Stimulated activated naive CD8-positive, alpha-beta T cell treated with anti-CD3 and anti-CD28 coated beads, Interleukin-15, Interleukin-2, amounts not matched to agents 100 ng/mL and 50 ng/mL, for 24 hours (primary cell): ENCODE data around the gene AFM.

Experiments
- H3K27ac Mint-ChIP-seq: one replicate; pipeline ENCODE4 v1.8.0; 2021; ENCODE audit warnings: mild to moderate bottlenecking, mixed read lengths
- H3K27me3 Mint-ChIP-seq: one replicate; pipeline ENCODE4 v1.8.0; 2021; ENCODE audit warnings: mixed read lengths
- H3K36me3 Mint-ChIP-seq: one replicate; pipeline ENCODE4 v1.8.0; 2021; ENCODE audit warnings: low read depth, mixed read lengths
- H3K4me1 Mint-ChIP-seq: one replicate; pipeline ENCODE4 v1.8.0; 2021; ENCODE audit warnings: low read depth, mixed read lengths
- H3K4me3 Mint-ChIP-seq: one replicate; pipeline ENCODE4 v1.8.0; 2021; ENCODE audit warnings: mild to moderate bottlenecking, mixed read lengths
- H3K9me3 Mint-ChIP-seq: one replicate; pipeline ENCODE4 v1.8.0; 2021; ENCODE audit warnings: mixed read lengths

Gene AFM

DNA sequence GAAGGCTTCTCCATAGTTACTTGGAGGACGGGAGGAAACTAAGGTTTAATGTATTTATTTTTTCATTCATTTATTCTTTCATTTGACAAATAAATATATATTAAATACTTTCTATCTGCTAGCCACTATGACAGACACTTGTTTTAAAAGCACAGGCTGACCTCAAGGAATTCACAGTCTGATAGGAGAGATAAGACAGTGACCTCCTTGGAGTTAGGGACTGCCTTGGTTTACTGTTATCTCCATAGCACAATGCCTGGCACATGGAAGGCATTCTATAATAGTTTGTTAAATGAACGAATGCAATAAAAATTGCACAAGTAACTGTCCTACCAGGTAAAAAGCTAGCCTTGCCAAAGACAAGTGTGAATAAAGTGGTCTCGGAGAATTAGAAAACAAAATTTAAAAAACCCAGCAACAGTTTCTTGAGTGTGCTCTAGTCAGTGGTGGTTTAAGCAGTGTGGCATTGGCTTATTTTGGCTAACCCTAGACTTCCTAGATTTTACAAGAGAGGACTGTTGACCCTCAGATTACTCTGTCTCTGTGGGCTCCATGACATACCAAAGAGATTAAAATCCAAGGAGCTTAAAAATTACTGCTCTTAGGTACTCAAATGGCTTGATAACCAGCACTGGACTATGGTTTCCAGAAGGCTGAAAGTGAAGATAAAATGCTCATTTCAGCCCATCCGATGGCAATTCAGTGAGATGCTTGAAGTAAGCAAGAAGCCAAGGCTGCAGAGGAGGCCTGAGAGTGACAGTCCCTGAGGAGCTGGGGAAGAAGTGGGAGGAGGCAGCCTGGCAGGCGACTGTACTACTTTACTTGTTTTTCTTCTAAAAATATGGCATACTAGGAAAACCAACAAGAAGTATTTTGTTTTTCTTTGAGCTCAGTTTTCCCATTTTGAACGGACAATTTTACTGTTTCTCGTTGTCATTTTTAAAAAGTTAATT lies 35.9 kb upstream of the AFM start:
- Mint-ChIP-seq H3K27me3 (peaks cover 10% of the 10 kb centered on the region), H3K36me3 (no peaks in the 10 kb centered on the region), H3K4me1 (no peaks in the 10 kb centered on the region), H3K4me3 (no peak overlapping the region), H3K27ac (no peak overlapping the region), H3K9me3 (no peaks in the 10 kb centered on the region)

DNA sequence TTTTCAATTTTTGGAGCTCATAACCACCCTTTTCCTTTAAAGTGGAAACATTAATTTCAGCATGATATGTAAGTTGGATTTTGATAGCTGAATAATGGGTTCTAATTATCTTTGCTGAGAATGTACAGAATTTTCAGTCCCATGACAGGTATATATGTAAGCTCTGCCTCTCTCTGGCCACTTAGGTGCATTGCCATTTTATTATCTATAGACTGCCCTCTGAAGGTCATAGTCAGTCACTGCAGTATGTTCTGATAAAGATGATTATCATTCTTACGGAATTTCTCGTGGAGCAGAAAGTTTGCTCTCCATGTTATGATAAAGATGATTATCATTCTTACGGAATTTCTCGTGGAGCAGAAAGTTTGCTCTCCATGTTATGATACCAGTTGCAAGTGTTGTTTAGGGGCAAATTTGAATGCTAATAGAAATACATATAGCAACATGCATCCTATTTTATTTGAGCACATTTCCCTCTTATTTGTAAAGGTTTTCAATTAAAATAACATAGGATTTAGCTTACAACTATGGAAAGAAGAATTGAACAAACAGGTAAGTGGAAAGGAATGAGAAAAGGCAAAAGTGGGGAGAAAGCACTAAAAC lies 35.1 kb upstream of the AFM start:
- no peaks in the 10 kb centered on the region for H3K4me1 Mint-ChIP-seq
- peaks cover 10% of the 10 kb centered on the region for H3K27me3 Mint-ChIP-seq
- no peak overlapping the region for H3K27ac Mint-ChIP-seq
- no peaks in the 10 kb centered on the region for H3K36me3 Mint-ChIP-seq
- H3K9me3 Mint-ChIP-seq: no peaks in the 10 kb centered on the region
- no peak overlapping the region for H3K4me3 Mint-ChIP-seq

DNA sequence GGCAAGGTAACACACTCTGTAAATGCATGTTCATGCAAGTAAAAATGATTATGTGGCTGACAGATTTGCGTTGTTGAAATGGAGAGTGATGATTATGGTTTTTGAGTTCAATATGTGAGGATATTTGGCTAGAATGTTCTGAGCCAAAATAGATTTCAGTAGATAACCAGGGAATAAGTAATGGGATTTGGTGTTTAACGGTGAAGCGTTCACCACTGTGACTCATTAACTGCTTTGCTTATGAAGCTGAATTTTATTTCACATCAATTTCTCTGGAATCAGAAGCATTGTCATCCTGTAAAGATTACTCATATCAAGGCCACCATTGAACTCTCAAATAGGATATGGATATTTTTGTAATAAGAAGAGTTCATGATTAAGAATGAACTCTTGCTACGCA lies 33.9 kb upstream of the AFM start:
- H3K36me3 Mint-ChIP-seq: no peaks in the 10 kb centered on the region
- no peaks in the 10 kb centered on the region for H3K9me3 Mint-ChIP-seq
- no peak overlapping the region for H3K4me3 Mint-ChIP-seq
- no peaks in the 10 kb centered on the region for H3K4me1 Mint-ChIP-seq
- peaks cover 10% of the 10 kb centered on the region for H3K27me3 Mint-ChIP-seq
- H3K27ac Mint-ChIP-seq: no peak overlapping the region

DNA sequence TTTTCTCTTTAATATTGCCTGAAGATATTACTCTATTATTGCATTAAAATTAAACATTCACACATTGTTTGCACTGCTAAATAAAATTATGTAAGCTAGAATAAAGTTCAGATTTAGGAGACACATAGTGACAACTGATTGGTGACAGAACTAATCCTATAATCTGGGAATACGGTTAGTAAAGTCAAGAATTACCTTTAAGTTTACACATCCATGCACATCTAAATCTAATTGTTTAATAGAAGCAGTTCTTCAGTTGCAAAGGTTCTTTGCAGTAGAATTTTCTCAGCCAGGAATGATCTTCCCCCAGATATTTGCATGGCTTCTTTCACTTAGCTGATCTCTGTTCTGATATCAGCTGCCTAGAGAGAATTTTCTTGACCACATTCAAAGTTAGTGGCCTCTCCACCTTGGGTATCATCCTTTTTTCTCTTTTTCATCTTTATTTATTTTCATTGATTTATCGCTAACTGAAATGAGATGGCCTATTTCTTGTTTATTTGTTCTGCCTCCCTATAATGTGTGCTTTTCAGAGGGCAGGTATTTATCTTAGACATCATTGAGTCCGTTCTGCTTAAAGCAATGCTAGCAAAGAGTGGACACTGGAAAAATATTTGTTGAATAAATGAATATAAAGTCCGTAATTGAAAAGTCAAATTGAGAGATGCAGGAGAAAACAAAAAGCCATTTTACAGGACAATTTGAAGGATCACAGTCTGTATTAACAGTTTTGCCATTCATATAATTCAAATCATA lies 32.9 kb upstream of the AFM start:
- Mint-ChIP-seq H3K4me1 (no peaks in the 10 kb centered on the region), H3K36me3 (no peaks in the 10 kb centered on the region), H3K9me3 (no peaks in the 10 kb centered on the region), H3K27me3 (peaks cover 6% of the 10 kb centered on the region), H3K27ac (no peak overlapping the region), H3K4me3 (no peak overlapping the region)

DNA sequence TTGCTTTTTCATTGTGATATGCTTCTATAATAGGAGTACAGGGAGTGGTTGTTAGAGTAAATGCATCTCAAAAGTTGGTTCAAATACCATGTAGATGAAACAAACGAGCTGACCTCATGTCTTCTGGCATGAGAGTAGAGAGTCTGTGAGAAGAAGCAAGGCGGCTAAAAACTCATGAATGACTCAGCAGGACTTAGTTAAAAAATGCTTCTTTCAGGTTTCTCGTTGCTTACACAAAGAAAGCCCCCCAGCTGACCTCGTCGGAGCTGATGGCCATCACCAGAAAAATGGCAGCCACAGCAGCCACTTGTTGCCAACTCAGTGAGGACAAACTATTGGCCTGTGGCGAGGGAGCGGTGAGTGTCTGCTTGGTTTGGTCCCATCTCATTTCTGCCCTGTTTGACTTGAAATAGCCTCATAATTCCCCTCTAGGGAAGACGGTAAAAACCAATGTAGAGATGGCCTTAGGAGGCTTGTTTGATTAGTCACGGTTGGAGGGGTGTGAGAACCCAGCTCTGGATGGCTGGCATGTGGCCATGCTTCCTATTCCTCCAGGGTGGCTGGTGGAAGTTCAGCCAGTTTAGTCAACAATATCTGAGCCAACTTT lies 31.0 kb upstream of the AFM start:
- H3K36me3 Mint-ChIP-seq: no peaks in the 10 kb centered on the region
- no peak overlapping the region for H3K4me3 Mint-ChIP-seq
- no peaks in the 10 kb centered on the region for H3K9me3 Mint-ChIP-seq
- H3K27me3 Mint-ChIP-seq: peaks cover 6% of the 10 kb centered on the region
- H3K27ac Mint-ChIP-seq: no peak overlapping the region
- H3K4me1 Mint-ChIP-seq: no peaks in the 10 kb centered on the region

DNA sequence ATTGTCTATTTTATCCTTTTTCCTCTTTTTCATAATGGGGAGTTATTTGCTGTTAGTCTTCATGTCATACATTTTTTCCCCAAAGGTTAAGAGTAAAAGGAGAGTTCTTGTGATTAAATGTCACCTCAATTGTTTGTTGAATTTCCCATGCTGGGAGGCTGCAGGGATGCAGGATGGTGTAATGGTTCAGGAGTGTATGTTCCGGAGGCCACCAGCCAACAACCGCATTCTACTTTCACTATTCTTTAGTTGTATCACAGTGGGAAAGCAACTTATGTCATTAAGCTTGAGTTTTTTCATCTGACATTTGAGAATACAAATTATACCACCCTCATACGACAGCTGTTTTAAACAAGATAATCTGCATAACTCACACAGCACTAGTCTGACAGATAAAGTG lies 30.1 kb upstream of the AFM start:
- Mint-ChIP-seq H3K4me3 (no peak overlapping the region), H3K4me1 (no peaks in the 10 kb centered on the region), H3K27me3 (peaks cover 6% of the 10 kb centered on the region), H3K27ac (no peak overlapping the region), H3K9me3 (no peaks in the 10 kb centered on the region), H3K36me3 (no peaks in the 10 kb centered on the region)

DNA sequence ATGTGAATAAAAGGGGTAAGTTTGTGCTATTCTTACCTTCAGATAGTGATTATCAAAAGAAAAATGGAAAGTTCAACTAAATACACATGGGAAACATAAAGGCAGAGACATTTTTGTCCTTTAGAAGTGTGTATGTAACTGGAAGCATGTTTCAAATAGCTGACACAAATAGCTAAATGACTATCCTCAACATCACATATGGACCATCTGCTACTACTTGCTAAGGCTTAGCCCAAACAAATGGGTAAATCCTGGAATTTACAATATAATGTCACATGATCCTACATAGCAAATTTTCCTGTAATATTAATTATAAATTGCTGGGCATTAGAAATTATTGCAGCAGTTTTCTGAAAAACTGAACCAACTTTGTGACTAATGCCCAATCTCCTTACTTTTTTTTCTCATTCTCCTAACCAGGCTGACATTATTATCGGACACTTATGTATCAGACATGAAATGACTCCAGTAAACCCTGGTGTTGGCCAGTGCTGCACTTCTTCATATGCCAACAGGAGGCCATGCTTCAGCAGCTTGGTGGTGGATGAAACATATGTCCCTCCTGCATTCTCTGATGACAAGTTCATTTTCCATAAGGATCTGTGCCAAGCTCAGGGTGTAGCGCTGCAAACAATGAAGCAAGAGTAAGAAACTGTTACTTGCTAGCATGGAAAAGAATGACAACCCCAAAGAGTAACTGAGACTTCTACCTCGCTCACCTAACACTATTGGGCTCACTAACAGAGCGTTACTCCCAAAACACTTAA lies 29.4 kb upstream of the AFM start:
- Mint-ChIP-seq H3K4me1 (no peaks in the 10 kb centered on the region), H3K27ac (no peak overlapping the region), H3K36me3 (no peaks in the 10 kb centered on the region), H3K4me3 (no peak overlapping the region), H3K27me3 (peaks cover 6% of the 10 kb centered on the region), H3K9me3 (no peaks in the 10 kb centered on the region)

DNA sequence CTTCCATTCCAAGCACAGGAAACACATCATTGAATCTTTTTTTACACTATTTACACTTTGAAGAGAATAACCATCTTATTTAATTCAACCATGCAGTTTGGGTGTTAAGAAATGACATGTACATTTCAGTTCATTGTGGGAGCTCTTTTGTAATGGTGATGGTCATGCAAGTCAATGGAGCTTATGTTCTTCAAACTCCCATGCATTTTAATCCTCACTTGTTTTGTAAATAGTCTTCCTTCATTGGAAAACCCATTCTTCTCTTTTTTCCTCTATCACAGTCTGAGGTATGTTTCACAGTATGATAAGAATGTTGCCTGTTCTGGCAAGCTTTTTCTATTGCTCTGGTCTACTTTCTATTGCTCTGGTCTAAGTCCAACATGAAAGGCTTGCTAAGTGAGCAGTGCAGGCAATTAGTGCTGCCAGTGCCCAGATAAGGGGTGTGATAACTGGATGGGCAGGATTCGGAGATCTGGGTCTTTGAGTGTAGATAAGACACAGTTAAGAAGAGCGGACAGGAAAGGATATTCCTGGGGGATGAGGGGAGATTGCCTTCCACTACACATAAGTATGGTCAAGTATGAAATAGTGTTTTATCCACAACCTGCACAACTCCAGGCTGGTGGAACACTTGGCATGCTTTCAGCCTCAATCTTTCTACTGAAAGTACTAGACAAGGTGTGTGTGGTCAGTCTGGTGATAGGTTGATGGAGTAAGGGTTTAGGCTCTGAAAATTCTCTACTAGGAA lies 28.4 kb upstream of the AFM start:
- Mint-ChIP-seq H3K4me3 (no peak overlapping the region), H3K27me3 (no peaks in the 10 kb centered on the region)

DNA sequence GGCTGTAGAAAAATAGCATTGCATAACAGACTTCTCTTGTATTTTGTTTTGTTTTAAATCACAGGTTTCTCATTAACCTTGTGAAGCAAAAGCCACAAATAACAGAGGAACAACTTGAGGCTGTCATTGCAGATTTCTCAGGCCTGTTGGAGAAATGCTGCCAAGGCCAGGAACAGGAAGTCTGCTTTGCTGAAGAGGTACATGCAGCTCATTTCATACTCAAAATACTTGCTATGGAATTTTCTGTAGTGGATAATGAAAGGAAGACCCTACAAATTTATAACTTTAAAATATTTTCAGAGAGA lies 27.9 kb upstream of the AFM start:
- no peak overlapping the region for H3K4me3 Mint-ChIP-seq

More for the DNA sequence above, 28.4 kb upstream of the AFM start:
- no peaks in the 10 kb centered on the region for H3K36me3 Mint-ChIP-seq
- no peaks in the 10 kb centered on the region for H3K9me3 Mint-ChIP-seq
- no peak overlapping the region for H3K27ac Mint-ChIP-seq
- no peaks in the 10 kb centered on the region for H3K4me1 Mint-ChIP-seq

DNA sequence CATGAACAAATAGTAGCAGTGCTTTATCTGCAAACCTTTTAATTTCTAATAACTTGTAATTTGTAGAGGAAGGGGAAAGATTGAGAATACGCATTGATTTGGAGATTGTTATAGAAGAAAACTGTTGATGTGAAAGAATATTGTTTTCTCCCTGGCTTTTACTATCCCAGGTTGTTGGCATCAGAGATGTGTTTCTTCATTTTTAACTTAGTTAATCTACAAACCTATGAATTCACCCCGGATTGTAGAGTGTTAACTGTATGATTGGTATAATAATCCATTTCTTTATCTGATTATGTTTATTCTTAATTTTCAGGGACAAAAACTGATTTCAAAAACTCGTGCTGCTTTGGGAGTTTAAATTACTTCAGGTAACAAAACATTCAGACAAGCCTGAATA lies 26.6 kb upstream of the AFM start:
- no peaks in the 10 kb centered on the region for H3K9me3 Mint-ChIP-seq
- H3K27me3 Mint-ChIP-seq: peaks cover 3% of the 10 kb centered on the region
- H3K4me3 Mint-ChIP-seq: no peak overlapping the region

More for the DNA sequence above, 27.9 kb upstream of the AFM start:
- no peak overlapping the region for H3K27ac Mint-ChIP-seq
- H3K4me1 Mint-ChIP-seq: no peaks in the 10 kb centered on the region
- H3K36me3 Mint-ChIP-seq: no peaks in the 10 kb centered on the region
- H3K9me3 Mint-ChIP-seq: no peaks in the 10 kb centered on the region
- H3K27me3 Mint-ChIP-seq: peaks cover 2% of the 10 kb centered on the region

DNA sequence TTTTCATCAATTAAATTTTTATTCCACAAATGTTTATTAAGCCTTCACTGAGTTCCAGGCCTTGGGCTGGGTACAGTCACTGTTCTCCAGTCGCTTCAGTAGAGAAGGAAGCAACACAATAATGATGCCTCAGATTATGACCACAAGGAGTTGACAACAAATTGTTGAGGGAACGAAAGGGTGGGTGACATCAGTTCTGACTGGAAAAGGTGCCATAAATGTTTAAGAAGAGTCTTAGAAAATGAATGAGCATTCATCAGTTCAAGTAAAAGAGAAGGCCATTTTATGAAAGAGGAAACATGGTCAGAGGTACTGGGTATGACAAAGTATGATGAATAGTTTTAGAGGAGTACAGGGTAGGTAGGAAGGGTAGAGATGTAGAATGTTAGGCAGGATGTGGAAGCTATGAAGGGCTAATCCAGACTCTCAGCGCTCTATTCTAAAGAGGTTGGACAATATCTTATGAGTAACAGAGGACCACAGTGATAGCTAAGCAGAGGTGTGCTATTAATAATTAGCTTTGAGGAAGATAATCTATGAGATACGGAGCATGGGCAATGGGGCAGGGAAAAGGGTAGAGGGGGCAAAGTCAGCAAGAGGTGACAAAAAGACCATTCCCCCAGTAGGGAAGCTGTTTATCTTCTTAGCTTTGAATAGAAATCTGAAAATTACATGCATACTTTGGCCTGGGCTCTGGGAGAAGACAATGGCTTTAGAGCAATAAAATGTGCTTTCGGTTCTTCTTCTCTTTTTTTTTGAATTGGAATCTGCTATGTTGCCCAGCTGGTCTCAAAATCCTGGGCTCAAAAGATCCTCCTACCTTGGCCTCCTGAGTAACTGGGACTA lies 25.1 kb upstream of the AFM start:
- Mint-ChIP-seq H3K27ac (no peak overlapping the region), H3K27me3 (peaks cover 3% of the 10 kb centered on the region), H3K9me3 (no peaks in the 10 kb centered on the region)

More for the DNA sequence above, 26.6 kb upstream of the AFM start:
- H3K27ac Mint-ChIP-seq: no peak overlapping the region
- H3K36me3 Mint-ChIP-seq: no peaks in the 10 kb centered on the region
- H3K4me1 Mint-ChIP-seq: no peaks in the 10 kb centered on the region

DNA sequence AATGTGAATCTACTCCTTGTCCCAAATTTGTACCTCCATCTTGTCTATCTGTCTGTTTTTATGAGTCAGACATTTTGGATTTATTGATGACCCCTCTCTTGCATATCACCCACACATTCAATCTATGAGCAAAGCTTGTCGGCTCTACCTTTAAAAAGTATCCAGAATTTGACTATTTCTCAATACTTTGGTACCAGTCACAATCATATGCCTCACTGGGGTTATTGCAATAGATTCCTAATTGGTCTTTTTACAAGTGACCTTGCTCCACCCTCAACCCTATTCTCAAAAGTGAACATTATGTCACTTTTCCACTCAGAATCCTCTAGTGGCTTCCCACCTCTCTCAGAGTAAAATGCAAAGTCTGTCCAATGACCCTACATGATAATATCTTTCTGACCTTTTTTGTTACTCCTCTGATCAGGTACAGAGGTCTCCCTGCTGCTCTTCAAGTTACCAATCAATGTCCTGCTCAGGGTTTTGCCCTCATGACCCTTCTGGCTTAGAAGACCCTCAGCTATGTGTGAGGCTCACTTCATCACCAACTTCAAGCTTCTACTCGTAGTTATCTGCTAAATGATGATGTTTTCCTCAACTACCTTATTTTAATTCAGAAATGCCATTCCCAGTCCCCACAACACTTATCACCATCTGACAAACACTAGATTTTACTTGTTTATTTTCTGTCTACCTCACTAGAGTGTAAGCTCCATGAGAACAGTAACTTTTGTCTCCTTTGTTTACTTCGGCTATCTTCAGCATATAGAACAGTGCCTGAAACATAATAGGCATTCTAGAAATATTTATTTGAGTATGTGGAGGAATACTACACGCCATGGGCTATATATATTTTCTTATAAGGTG lies 23.1 kb upstream of the AFM start:
- no peak overlapping the region for H3K27ac Mint-ChIP-seq
- H3K36me3 Mint-ChIP-seq: no peaks in the 10 kb centered on the region
- no peaks in the 10 kb centered on the region for H3K9me3 Mint-ChIP-seq
- H3K4me3 Mint-ChIP-seq: no peak overlapping the region
- peaks cover 3% of the 10 kb centered on the region for H3K27me3 Mint-ChIP-seq
- H3K4me1 Mint-ChIP-seq: no peaks in the 10 kb centered on the region

More for the DNA sequence above, 25.1 kb upstream of the AFM start:
- Mint-ChIP-seq H3K4me3 (no peak overlapping the region), H3K4me1 (no peaks in the 10 kb centered on the region), H3K36me3 (no peaks in the 10 kb centered on the region)
